H1 (cell line): Measurements from ENCODE around the gene BBS9.

Experiments used
- CEBPB ChIP-seq: IDR thresholded peaks from 2 replicates; pipeline ENCODE4 v1.6.1; 2012; ENCODE audit warnings: low read depth, low read length
- EGR1 ChIP-seq: IDR thresholded peaks from 2 replicates; pipeline ENCODE4 v1.6.1; 2011; ENCODE audit warnings: low read depth, low read length, borderline replicate concordance
- EZH2 ChIP-seq: fragments of 200-600 bp; sonication (generic); IDR thresholded peaks from 2 replicates; pipeline ENCODE4 v1.7.1; 2012; ENCODE audit warnings: low read depth, mild to moderate bottlenecking, moderate library complexity, low read length, inconsistent platforms; ENCODE audit not compliant: severe bottlenecking
- GABPA ChIP-seq: IDR thresholded peaks from 2 replicates; pipeline ENCODE4 v1.6.1; 2011; ENCODE audit warnings: mild to moderate bottlenecking, low read length, moderate library complexity, borderline replicate concordance; ENCODE audit not compliant: insufficient read depth
- POLR2A ChIP-seq, 2 experiments: IDR thresholded peaks; 1 replicate in 1 of 2; 2 replicates in 1 of 2; pipeline ENCODE4 v1.6.1; 2011; ENCODE audit warnings: low read depth in 2 of 2, low read length in 2 of 2, mild to moderate bottlenecking in 2 of 2; ENCODE audit errors: control extremely low read depth in 1 of 2
- POLR2AphosphoS5 ChIP-seq: IDR thresholded peaks from 2 replicates; pipeline ENCODE4 v1.6.1; 2011; ENCODE audit warnings: low read depth, low read length
- RBBP5 ChIP-seq: IDR thresholded peaks from 2 replicates; pipeline ENCODE4 v1.7.1; 2012; ENCODE audit warnings: low read depth, mild to moderate bottlenecking, inconsistent platforms, low read length, moderate library complexity, borderline replicate concordance
- RFX5 ChIP-seq: IDR thresholded peaks from 2 replicates; pipeline ENCODE4 v1.6.1; 2011; ENCODE audit warnings: low read depth, low read length, improper control_type of control experiment, borderline replicate concordance
- SIRT6 ChIP-seq: IDR thresholded peaks from one replicate; pipeline ENCODE4 v1.7.1; 2012; ENCODE audit warnings: low read length, inconsistent platforms
- TF ChIP-seq, protein P1 (sequence below): IDR thresholded peaks from 2 replicates; pipeline ENCODE4 v1.6.1; 2012; ENCODE audit warnings: inconsistent platforms
- TF ChIP-seq, protein P2 (sequence below), 3 experiments: IDR thresholded peaks; 1 replicate in 2 of 3; 2 replicates in 1 of 3; pipeline versions ENCODE4 v1.5.1 to v1.6.1; 2011; ENCODE audit warnings: low read length in 3 of 3, mild to moderate bottlenecking in 3 of 3, inconsistent platforms in 2 of 3, low read depth in 1 of 3, moderate library complexity in 1 of 3; ENCODE audit not compliant: insufficient read depth in 1 of 3; ENCODE audit errors: control extremely low read depth in 1 of 3

DNA sequence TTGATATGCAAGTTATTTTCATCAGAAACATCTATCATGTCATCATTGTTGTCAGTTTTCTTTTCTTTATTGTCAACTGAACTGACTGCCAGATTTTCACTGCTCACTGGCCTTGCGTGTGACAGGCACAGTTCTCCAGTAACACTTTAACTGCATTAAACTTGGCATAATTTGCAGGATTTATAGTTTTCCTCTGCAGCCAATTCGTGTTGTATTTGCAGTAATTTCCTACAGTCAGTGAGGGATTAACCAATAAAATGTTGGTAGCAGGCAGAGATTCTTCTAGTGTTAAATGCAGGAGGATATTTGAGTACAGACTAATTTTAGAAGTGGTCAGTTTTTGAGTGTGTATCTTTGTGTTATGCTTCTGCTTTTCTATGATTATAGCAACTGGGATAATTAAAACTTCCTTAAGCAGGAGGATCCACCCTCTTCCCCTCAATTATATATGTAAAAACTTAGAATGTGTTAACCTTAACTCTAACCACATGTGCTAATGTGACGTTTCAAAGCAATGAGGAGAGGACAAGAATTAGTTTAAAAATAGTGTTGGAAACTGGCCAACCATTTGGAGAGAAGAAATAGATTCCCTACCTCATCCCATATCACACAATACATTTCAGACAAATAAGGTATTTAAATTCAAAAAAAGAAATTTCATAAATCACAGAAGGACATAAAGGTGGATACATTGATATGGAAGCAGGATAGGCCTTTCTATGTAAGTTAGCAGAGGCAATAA, 410.5 kb downstream of the BBS9 start:
- TF ChIP-seq RFX5 (no peak), POLR2AphosphoS5 (no peak), SIRT6 (no peak), CEBPB (no peak), EZH2 (no peak), RBBP5 (no peak), EGR1 (no peak), POLR2A (IDR thresholded peaks at IDR 0.05; ENCODE audit: control extremely low read depth in 1 of 2, low read depth in 2 of 2, low read length in 2 of 2) (no peak), GABPA (no peak)
- TF ChIP-seq, protein P1, sequence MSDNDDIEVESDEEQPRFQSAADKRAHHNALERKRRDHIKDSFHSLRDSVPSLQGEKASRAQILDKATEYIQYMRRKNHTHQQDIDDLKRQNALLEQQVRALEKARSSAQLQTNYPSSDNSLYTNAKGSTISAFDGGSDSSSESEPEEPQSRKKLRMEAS: no peak
- TF ChIP-seq, protein P2, sequence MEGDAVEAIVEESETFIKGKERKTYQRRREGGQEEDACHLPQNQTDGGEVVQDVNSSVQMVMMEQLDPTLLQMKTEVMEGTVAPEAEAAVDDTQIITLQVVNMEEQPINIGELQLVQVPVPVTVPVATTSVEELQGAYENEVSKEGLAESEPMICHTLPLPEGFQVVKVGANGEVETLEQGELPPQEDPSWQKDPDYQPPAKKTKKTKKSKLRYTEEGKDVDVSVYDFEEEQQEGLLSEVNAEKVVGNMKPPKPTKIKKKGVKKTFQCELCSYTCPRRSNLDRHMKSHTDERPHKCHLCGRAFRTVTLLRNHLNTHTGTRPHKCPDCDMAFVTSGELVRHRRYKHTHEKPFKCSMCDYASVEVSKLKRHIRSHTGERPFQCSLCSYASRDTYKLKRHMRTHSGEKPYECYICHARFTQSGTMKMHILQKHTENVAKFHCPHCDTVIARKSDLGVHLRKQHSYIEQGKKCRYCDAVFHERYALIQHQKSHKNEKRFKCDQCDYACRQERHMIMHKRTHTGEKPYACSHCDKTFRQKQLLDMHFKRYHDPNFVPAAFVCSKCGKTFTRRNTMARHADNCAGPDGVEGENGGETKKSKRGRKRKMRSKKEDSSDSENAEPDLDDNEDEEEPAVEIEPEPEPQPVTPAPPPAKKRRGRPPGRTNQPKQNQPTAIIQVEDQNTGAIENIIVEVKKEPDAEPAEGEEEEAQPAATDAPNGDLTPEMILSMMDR (IDR thresholded peaks at IDR 0.05; ENCODE audit: control extremely low read depth in 1 of 3, insufficient read depth in 1 of 3, low read depth in 1 of 3, low read length in 3 of 3): no peak
